GM12878 (cell line): Measurements from ENCODE around the gene SLC41A1. TPM values are rescaled to one million over a fixed set of nuclear protein-coding genes. Genes with fewer than 3 reads are reported as not detected.

ENCODE experiments used
- BCL11A ChIP-seq: IDR thresholded peaks from 2 replicates; pipeline ENCODE4 v1.6.1; 2011; ENCODE audit warnings: low read depth, low read length
- BMI1 ChIP-seq: fragments of 450-650 bp; IDR thresholded peaks from 2 replicates; pipeline ENCODE4 v1.6.1; 2016; ENCODE audit warnings: mild to moderate bottlenecking, moderate library complexity, borderline replicate concordance
- CHD1 ChIP-seq: IDR thresholded peaks from 2 replicates; pipeline ENCODE4 v1.6.1; 2012; ENCODE audit warnings: low read depth, low read length, improper control_type of control experiment
- CREM ChIP-seq: IDR thresholded peaks from 2 replicates; pipeline ENCODE4 v1.6.1; 2014; ENCODE audit warnings: antibody characterized with exemption, low read depth
- EGR1 ChIP-seq, 2 experiments: IDR thresholded peaks; 1 replicate in 1 of 2; 2 replicates in 1 of 2; pipeline ENCODE4 v1.6.1; 2011 to 2012; ENCODE audit warnings: low read depth in 2 of 2, low read length in 2 of 2, borderline replicate concordance in 1 of 2, mild to moderate bottlenecking in 1 of 2, moderate library complexity in 1 of 2
- FOXM1 ChIP-seq: IDR thresholded peaks from 2 replicates; pipeline ENCODE4 v1.6.1; 2012; ENCODE audit warnings: low read depth, mild to moderate bottlenecking, inconsistent platforms, low read length, moderate library complexity
- HCFC1 ChIP-seq: fragments of 150-350 bp; IDR thresholded peaks from 2 replicates; pipeline ENCODE4 v1.6.1; 2014; ENCODE audit warnings: low read length
- HDAC2 ChIP-seq: fragments of 200-600 bp; sonication (generic); IDR thresholded peaks from 2 replicates; pipeline ENCODE4 v1.6.1; 2017
- LARP7 ChIP-seq: fragments of 450-650 bp; IDR thresholded peaks from 2 replicates; pipeline ENCODE4 v1.6.1; 2017; ENCODE audit warnings: mild to moderate bottlenecking
- MTA2 ChIP-seq: fragments of 450-650 bp; IDR thresholded peaks from 2 replicates; pipeline ENCODE4 v1.6.1; 2016; ENCODE audit warnings: low read depth, mild to moderate bottlenecking, moderate library complexity
- MXI1 ChIP-seq: fragments of 150-350 bp; IDR thresholded peaks from 2 replicates; pipeline ENCODE4 v1.6.1; 2011; ENCODE audit warnings: low read depth, mild to moderate bottlenecking, inconsistent platforms, low read length, improper control_type of control experiment
- POLR2A ChIP-seq: IDR thresholded peaks from 2 replicates; pipeline ENCODE4 v1.6.1; 2011; ENCODE audit warnings: low read depth, mild to moderate bottlenecking, low read length
- SREBF1 ChIP-seq: IDR thresholded peaks from 2 replicates; pipeline ENCODE4 v1.6.1; 2012; ENCODE audit warnings: mild to moderate bottlenecking, low read length
- TARDBP ChIP-seq: IDR thresholded peaks from 2 replicates; pipeline ENCODE4 v1.6.1; 2016; ENCODE audit warnings: borderline replicate concordance
- WRNIP1 ChIP-seq: IDR thresholded peaks from 2 replicates; pipeline ENCODE4 v1.6.1; 2011; ENCODE audit warnings: low read depth, low read length, improper control_type of control experiment, borderline replicate concordance
- YY1 ChIP-seq: IDR thresholded peaks from 2 replicates; pipeline ENCODE4 v1.6.1; 2011; ENCODE audit warnings: low read depth, mild to moderate bottlenecking, low read length
- ZNF217 ChIP-seq: fragments of 450-650 bp; IDR thresholded peaks from 2 replicates; pipeline ENCODE4 v1.6.1; 2017; ENCODE audit warnings: antibody characterized with exemption, mild to moderate bottlenecking
- polyA plus RNA-seq, 11 experiments: library from polyadenylated mRNA; depleted of rRNA in 4 of 11; unstranded in 6 of 11; stranded (reverse) in 5 of 11; fragments of >200 nt; fragmentation: Nextera tagmentation in 4 of 11; fragmentation: Illumina TruSeq in 1 of 11; extraction: Ambion mirVana in 4 of 11; extraction: Trizol in 1 of 11; gene quantifications; 1 replicate in 1 of 11; 2 replicates in 10 of 11; pipeline versions ENCODE4 v1.2.1 to v1.2.3, GENCODE V29; 2011 to 2016; ENCODE audit warnings: inconsistent platforms in 2 of 11, missing spikeins in 2 of 11, low read depth in 1 of 11
- total RNA-seq, 4 experiments: library from RNA; depleted of rRNA in 3 of 4; stranded (reverse); fragments of >200 nt in 3 of 4; fragmentation: Illumina TruSeq in 1 of 4; extraction: Trizol in 1 of 4; gene quantifications; 2 replicates each; pipeline versions ENCODE4 v1.2.1 to v1.2.3, GENCODE V29; 2013 to 2021
- TF ChIP-seq, protein P1 (sequence below): IDR thresholded peaks from 2 replicates; pipeline ENCODE4 v1.6.1; 2012; ENCODE audit warnings: mild to moderate bottlenecking, low read depth, low read length
- TF ChIP-seq, protein P2 (sequence below): fragments of 450-650 bp; formaldehyde crosslinking; IDR thresholded peaks from 2 replicates; pipeline ENCODE4 v1.4.0; 2022; ENCODE audit warnings: mild to moderate bottlenecking, moderate library complexity
- TF ChIP-seq, protein P3 (sequence below): IDR thresholded peaks from 2 replicates; pipeline ENCODE4 v1.6.1; 2012; ENCODE audit warnings: low read length, inconsistent platforms
- TF ChIP-seq, protein P4 (sequence below): fragments of 450-650 bp; IDR thresholded peaks from 2 replicates; pipeline ENCODE4 v1.6.1; 2017; ENCODE audit warnings: mild to moderate bottlenecking, low read depth, inconsistent platforms; ENCODE audit not compliant: poor library complexity, severe bottlenecking

Gene SLC41A1
- total and polyA plus RNA-seq, 10 of the 15 experiments (the other 5 are each of a cell fraction or from before 2014, with no cell fraction given), result 0.13 to 11.3 (median 0.42) TPM

DNA sequence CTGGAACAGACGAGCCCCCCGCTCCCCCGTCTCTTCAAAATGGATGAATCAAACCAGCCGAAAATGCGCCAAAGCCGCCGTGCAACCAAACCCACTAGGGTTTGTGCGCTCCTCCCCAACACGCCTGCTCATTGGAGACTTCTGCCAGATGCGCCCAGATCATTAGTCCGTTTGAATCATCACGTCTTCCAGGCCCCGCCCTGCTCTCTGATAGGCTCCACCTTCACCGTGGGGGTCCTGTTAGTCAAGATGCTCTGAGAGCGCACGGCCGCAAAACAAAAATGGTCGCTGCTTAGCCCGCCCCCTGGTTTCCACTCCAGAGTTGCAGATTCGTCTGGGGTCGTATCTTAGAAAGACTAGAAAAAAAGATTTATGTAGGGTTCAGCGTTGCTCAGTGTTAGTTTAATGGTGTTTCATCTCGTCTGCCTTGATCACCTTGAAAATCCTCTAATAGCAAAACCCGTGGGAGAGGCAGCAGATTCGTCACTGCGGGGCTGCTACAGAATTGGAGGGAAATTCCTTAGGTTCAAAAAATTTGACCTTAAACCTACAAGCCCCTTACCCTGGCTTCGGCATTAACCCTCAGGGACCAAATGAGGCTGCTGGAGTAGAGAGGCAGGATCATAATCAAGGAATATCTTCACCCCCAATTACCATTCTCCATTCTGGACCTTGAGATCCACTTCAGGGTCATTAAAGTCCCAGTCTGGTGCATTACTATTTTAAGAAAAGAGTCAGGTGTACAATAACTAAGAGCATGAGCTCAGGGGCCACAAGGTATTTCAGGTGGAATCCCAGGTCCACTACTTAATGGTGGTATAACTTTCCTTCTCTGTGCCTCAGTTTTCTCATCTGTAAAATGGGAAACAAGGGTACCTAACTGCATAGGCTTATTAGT lies 62.6 kb downstream of the SLC41A1 start, which contains the start of gene NUCKS1 (continued):
- TF ChIP-seq EGR1 (IDR thresholded peaks at IDR 0.05; ENCODE audit: borderline replicate concordance in 1 of 2, low read depth in 2 of 2, low read length in 2 of 2) (0 out of 3 replicates have a peak, but pooled peaks of 1 of the 2 experiments have one; percentile 50), MTA2 (peak; percentile 67; the same call in 1 of the 2 replicates), LARP7 (no peak; the same call in 1 of the 2 replicates), CHD1 (no peak), HDAC2 (0 out of 2 replicates have a peak, but pooled peaks have one; percentile 58), ZNF217 (peak; percentile 94), MXI1 (no peak), YY1 (peak; percentile 97), POLR2A (no peak), FOXM1 (peak; percentile 98), CREM (peak; percentile 73; the same call in 1 of the 2 replicates), TARDBP (no peak), HCFC1 (peak; percentile 62), WRNIP1 (no peak), BMI1 (no peak), SREBF1 (no peak), BCL11A (no peak)
- TF ChIP-seq, protein P1, sequence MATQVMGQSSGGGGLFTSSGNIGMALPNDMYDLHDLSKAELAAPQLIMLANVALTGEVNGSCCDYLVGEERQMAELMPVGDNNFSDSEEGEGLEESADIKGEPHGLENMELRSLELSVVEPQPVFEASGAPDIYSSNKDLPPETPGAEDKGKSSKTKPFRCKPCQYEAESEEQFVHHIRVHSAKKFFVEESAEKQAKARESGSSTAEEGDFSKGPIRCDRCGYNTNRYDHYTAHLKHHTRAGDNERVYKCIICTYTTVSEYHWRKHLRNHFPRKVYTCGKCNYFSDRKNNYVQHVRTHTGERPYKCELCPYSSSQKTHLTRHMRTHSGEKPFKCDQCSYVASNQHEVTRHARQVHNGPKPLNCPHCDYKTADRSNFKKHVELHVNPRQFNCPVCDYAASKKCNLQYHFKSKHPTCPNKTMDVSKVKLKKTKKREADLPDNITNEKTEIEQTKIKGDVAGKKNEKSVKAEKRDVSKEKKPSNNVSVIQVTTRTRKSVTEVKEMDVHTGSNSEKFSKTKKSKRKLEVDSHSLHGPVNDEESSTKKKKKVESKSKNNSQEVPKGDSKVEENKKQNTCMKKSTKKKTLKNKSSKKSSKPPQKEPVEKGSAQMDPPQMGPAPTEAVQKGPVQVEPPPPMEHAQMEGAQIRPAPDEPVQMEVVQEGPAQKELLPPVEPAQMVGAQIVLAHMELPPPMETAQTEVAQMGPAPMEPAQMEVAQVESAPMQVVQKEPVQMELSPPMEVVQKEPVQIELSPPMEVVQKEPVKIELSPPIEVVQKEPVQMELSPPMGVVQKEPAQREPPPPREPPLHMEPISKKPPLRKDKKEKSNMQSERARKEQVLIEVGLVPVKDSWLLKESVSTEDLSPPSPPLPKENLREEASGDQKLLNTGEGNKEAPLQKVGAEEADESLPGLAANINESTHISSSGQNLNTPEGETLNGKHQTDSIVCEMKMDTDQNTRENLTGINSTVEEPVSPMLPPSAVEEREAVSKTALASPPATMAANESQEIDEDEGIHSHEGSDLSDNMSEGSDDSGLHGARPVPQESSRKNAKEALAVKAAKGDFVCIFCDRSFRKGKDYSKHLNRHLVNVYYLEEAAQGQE, result no peak
- TF ChIP-seq, protein P2, sequence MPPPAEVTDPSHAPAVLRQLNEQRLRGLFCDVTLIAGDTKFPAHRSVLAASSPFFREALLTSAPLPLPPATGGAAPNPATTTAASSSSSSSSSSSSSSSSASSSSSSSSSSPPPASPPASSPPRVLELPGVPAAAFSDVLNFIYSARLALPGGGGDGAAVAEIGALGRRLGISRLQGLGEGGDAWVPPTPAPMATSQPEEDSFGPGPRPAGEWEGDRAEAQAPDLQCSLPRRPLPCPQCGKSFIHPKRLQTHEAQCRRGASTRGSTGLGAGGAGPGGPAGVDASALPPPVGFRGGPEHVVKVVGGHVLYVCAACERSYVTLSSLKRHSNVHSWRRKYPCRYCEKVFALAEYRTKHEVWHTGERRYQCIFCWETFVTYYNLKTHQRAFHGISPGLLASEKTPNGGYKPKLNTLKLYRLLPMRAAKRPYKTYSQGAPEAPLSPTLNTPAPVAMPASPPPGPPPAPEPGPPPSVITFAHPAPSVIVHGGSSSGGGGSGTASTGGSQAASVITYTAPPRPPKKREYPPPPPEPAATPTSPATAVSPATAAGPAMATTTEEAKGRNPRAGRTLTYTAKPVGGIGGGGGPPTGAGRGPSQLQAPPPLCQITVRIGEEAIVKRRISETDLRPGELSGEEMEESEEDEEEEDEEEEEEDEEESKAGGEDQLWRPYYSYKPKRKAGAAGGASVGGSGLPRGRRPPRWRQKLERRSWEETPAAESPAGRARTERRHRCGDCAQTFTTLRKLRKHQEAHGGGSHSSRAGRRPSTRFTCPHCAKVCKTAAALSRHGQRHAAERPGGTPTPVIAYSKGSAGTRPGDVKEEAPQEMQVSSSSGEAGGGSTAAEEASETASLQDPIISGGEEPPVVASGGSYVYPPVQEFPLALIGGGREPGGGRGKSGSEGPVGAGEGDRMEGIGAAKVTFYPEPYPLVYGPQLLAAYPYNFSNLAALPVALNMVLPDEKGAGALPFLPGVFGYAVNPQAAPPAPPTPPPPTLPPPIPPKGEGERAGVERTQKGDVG (CRISPR knock-in tag), result no peak
- TF ChIP-seq, protein P3, sequence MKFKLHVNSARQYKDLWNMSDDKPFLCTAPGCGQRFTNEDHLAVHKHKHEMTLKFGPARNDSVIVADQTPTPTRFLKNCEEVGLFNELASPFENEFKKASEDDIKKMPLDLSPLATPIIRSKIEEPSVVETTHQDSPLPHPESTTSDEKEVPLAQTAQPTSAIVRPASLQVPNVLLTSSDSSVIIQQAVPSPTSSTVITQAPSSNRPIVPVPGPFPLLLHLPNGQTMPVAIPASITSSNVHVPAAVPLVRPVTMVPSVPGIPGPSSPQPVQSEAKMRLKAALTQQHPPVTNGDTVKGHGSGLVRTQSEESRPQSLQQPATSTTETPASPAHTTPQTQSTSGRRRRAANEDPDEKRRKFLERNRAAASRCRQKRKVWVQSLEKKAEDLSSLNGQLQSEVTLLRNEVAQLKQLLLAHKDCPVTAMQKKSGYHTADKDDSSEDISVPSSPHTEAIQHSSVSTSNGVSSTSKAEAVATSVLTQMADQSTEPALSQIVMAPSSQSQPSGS, result no peak
- TF ChIP-seq, protein P4, sequence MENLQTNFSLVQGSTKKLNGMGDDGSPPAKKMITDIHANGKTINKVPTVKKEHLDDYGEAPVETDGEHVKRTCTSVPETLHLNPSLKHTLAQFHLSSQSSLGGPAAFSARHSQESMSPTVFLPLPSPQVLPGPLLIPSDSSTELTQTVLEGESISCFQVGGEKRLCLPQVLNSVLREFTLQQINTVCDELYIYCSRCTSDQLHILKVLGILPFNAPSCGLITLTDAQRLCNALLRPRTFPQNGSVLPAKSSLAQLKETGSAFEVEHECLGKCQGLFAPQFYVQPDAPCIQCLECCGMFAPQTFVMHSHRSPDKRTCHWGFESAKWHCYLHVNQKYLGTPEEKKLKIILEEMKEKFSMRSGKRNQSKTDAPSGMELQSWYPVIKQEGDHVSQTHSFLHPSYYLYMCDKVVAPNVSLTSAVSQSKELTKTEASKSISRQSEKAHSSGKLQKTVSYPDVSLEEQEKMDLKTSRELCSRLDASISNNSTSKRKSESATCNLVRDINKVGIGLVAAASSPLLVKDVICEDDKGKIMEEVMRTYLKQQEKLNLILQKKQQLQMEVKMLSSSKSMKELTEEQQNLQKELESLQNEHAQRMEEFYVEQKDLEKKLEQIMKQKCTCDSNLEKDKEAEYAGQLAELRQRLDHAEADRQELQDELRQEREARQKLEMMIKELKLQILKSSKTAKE, result peak; percentile 95
